GM19351 (cell line): ENCODE results near the gene FAM209A.
"Not testable (repeated sequence)": the region's sequence is repeated elsewhere in the genome, so short reads cannot be mapped to it uniquely, and the experiment has no call there.

Experiments
- ATAC-seq: cut with Tn5 transposase; IDR thresholded peaks from one replicate; pipeline ENCODE4 v1.9.1; 2021; ENCODE audit warnings: mild to moderate bottlenecking, moderate library complexity; ENCODE audit not compliant: unreplicated experiment

Gene FAM209A, protein sequence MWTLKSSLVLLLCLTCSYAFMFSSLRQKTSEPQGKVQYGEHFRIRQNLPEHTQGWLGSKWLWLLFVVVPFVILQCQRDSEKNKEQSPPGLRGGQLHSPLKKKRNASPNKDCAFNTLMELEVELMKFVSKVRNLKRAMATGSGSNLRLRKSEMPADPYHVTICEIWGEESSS

GRCh38 chr20:56524444-56524843 is at the start of gene FAM209A:
FAM209A (plus strand) TSS chr20:56524744; CDS start chr20:56524809, 65 bp downstream.
- not testable (repeated sequence) for ATAC-seq

DNA sequence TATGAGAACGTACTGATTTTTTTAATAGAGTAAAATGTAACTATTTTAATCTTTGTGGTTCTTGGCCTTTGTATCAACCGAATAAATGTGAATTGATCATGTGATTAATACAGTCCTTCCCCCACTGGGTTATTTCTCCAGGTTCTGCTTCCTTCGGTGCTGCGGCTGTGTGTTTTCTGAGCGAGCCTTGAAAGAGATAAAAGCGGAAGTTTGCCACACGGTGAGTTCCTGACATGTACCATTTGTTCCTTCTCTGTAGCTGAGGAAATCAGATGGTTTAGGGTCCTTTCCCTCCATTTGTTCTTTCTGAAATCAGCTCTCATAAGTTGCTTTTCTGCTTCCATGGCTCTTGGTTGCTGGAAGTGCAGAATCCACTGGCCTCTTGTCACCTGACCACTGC is 40.6 kb upstream of the FAM209A start:
- no peak for ATAC-seq

DNA sequence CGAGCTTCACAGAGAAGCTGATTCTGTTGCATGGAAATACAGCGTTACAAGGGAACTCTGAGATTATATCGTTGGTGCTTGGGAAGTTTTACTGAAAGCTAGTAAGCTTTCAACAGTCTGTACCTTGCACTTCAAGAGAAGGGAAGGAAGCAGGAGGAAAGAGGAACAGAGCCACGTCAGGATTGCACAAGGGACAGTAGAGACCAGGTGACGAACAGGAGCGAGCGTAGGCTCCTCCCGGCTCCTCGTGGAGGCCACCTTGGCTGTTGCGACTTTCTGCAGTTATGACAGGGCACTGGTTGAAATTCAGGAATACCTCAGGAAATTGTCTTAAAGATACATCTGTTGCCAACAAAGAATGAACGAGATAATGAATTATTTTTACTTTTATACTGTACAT is 37.3 kb upstream of the FAM209A start:
- ATAC-seq = no peak

DNA sequence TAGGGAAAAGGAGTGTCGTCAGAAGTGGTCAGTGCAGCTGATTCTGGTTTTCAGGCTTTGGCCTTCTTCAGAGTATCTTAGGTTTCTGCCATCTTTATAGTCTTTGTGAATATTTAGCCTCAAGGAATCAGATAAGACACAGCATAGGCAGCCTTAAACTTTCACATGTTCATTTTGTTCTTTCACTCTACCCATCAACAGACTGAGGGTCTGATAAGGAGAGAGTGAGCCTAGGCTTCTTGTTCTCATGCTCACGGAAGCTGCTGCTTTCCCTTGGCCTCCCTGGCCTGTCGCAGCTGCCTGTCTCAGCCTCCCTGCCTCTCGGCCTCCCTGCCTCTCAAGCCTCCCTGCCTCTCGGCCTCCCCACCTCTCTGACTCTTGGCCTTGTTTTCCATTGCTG is 36.0 kb upstream of the FAM209A start:
- no peak for ATAC-seq

- no peak for ATAC-seq
Measured at GRCh38 chr20:56501116-56501515, 23.4 kb upstream of the FAM209A start.

GRCh38 chr20:56503916-56504315 is 20.6 kb upstream of the FAM209A start:
- no peak for ATAC-seq

- ATAC-seq = no peak
Measured at GRCh38 chr20:56504373-56505005, 20.1 kb upstream of the FAM209A start.

GRCh38 chr20:56506103-56506502 is 18.4 kb upstream of the FAM209A start:
- ATAC-seq = no peak

GRCh38 chr20:56511926-56512325 is 12.6 kb upstream of the FAM209A start:
- ATAC-seq = no peak

DNA sequence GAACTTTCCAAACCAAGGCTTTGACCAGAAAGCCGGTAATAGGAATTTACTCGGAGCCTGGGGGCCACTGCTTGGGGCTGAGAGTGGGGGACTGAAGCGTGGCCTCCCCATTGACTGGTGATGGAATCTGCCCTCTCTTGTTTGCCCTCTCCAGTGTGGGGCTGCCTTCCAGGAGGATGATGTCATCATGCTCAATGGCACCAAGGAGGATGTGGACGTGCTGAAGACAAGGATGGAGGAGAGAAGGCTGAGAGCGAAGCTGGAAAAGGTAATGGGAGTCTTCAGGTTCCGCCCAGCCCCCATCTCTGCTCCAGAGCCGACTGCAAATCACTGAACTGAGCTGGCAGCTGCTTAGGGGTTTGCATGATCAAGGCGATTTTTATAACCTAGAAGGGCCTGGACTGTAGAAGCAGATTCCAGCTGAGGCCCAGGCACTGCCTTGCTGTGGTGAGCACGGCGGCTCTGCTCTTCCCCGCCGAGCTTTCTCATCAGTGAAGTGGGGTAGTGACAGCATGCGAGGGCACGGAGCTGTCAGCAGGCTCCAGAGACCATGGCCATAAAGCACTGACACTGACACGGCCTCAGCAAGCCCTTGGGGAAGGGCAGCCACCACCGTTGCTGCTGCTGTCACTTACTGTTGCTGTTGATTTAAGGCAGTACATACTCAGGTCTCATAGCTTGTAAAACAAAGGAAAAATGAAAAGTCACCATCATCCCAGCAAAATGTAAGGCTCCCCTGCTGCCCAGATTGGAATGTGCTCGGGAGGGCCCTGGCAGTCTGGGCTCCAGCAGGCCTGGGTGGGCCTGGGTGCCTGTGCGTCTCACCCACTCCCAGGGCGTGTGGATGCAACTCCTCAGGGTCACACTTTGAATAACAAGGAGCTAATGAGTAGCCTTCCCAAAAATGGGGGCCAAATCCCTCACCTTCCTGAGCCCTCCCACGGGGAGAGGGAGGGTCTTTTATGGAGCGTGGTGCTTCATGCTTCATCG is 11.1 kb upstream of the FAM209A start:
- ATAC-seq = no peak

DNA sequence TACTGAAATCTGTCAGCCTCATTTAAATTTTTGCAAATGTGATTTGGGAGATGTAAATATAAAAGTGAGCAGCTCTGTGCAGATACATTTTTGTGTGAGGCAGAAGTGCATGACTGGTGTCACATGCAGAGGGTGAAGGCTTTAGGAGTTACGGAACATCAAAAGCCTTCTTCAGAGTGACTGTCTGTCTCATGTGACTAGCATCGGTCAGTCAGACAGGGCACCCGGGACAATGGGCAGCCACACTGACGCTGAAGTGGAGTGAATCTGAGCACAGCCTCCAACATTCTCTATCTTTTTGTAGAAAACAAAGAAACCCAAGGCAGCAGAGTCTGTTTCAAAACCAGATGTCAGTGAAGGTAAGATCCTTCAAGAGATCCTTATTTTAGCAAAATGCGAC is 7.9 kb upstream of the FAM209A start:
- ATAC-seq = no peak

GRCh38 chr20:56517211-56517610 is 7.3 kb upstream of the FAM209A start:
- ATAC-seq = no peak

GRCh38 chr20:56517641-56518040 is 6.9 kb upstream of the FAM209A start:
- no peak for ATAC-seq

GRCh38 chr20:56518126-56518525 is 6.4 kb upstream of the FAM209A start:
- ATAC-seq = no peak

- ATAC-seq = no peak
Measured at GRCh38 chr20:56518721-56519398, 5.7 kb upstream of the FAM209A start.

GRCh38 chr20:56519551-56519950 is 5.0 kb upstream of the FAM209A start:
- ATAC-seq = no peak

- no peak for ATAC-seq
Measured at GRCh38 chr20:56520180-56520579, 4.4 kb upstream of the FAM209A start.

- ATAC-seq = not testable (repeated sequence)
Measured at GRCh38 chr20:56520746-56521354, 3.7 kb upstream of the FAM209A start.

- no peak for ATAC-seq
Measured at GRCh38 chr20:56522311-56522710, 2.2 kb upstream of the FAM209A start.

- ATAC-seq = no peak
Measured at GRCh38 chr20:56527521-56527920, 3.0 kb downstream of the FAM209A start.

DNA sequence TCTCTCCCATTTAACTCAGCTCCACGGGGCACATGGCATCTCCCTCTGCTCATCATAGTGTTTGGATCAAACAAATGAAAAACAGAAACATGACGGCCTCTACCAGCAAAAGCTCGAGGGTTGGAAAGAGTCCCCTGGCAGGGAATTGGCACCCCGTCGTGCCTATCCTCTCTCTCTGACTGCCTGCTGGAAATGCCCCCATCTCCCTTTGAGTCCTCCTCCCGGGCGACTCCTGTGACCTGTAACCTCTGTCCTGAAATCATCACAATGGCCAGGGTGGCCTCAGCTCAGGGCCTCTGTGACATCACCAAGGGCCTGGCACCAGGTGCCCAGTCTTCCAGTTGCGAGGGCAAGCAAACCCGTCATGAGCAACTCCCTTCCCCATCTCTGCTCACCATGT is 8.4 kb downstream of the FAM209A start, which contains the start of gene FAM209B:
Gene FAM209B (plus strand): TSS at position 301 of the 400 bp plus-strand sequence. CDS start 96 bp downstream, at position 397.
- not testable (repeated sequence) for ATAC-seq
